NCI-H69 (cell line): Measurements from ENCODE around the gene EIF5AL1.

Experiments used
- DNase-seq: peaks from one replicate; lab custom pipeline; 2025; lab: John Stamatoyannopoulos, UW

The EIF5AL1 gene

GRCh38 chr10:79559726-79560125 lies 47.4 kb downstream of the EIF5AL1 start:
- DNase-seq, result no peak

- DNase-seq, result no peak
Measured at GRCh38 chr10:79560160-79560709, 47.9 kb downstream of the EIF5AL1 start, which contains the start of gene SFTPA2. TSS of gene SFTPA2 (minus strand) at chr10:79560407. CDS start at chr10:79559483, 924 bp downstream.

GRCh38 chr10:79561257-79561656 lies 48.9 kb downstream of the EIF5AL1 start:
- no peak for DNase-seq

- DNase-seq, result peak; percentile 47
Measured at GRCh38 chr10:79562135-79562756, 49.9 kb downstream of the EIF5AL1 start.

- DNase-seq, result no peak
Measured at GRCh38 chr10:79563426-79563825, 51.1 kb downstream of the EIF5AL1 start.
